ENCODE measurements around the gene DHRS4L2.
"Not testable (repeated sequence)": the region's sequence is repeated elsewhere in the genome, so short reads cannot be mapped to it uniquely, and the experiment has no call there.

Gene DHRS4L2

GRCh38 chr14:23988607-23989363 is at the start of gene DHRS4L2:
TSS of gene DHRS4L2 (plus strand) at chr14:23988929. CDS start at chr14:23988948, 19 bp downstream.
- peak; percentile 83 for DNase-seq (ENCODE audit: low read depth)
- H3K4me3 ChIP-seq (ENCODE audit: low read length), result peak within 1 kb of the TSS; percentile 46

GRCh38 chr14:23939607-23940326 is 49.0 kb upstream of the DHRS4L2 start:
- TF ChIP-seq, protein P1, sequence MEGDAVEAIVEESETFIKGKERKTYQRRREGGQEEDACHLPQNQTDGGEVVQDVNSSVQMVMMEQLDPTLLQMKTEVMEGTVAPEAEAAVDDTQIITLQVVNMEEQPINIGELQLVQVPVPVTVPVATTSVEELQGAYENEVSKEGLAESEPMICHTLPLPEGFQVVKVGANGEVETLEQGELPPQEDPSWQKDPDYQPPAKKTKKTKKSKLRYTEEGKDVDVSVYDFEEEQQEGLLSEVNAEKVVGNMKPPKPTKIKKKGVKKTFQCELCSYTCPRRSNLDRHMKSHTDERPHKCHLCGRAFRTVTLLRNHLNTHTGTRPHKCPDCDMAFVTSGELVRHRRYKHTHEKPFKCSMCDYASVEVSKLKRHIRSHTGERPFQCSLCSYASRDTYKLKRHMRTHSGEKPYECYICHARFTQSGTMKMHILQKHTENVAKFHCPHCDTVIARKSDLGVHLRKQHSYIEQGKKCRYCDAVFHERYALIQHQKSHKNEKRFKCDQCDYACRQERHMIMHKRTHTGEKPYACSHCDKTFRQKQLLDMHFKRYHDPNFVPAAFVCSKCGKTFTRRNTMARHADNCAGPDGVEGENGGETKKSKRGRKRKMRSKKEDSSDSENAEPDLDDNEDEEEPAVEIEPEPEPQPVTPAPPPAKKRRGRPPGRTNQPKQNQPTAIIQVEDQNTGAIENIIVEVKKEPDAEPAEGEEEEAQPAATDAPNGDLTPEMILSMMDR (IDR thresholded peaks at IDR 0.05; ENCODE audit: insufficient read depth, low read depth, low read length, missing control alignments), result no peak
- H3K4me3 ChIP-seq (ENCODE audit: low read length), result no peak overlapping the region
- DNase-seq (ENCODE audit: low read depth), result no peak

GRCh38 chr14:23941230-23941629 is 47.5 kb upstream of the DHRS4L2 start:
- no peak for DNase-seq (ENCODE audit: low read depth)
- no peak overlapping the region for H3K4me3 ChIP-seq (ENCODE audit: low read length)
- TF ChIP-seq, protein P1 (IDR thresholded peaks at IDR 0.05; ENCODE audit: insufficient read depth, low read depth, low read length, missing control alignments), result no peak

DNA sequence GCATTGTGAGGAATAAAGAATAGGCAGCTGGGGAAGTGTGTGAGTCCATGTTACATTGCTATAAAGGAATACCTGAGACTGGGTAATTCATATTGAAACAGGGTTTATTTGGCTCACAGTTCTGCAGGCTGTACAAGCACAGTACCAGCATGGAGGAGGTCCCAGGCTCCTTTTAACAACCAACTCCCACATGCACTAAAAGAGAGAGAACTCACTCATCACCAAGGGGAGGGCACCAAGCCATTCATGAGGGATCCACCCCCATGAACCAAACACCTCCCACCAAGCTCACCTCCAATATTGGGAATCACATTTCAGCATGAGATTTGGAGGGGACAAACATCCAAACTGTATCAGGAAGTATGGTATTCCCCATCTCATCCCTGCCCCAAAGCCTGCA is 47.1 kb upstream of the DHRS4L2 start:
- TF ChIP-seq, protein P1 (IDR thresholded peaks at IDR 0.05; ENCODE audit: insufficient read depth, low read depth, low read length, missing control alignments), result no peak
- H3K4me3 ChIP-seq (ENCODE audit: low read length), result no peak overlapping the region
- DNase-seq (ENCODE audit: low read depth), result no peak

DNA sequence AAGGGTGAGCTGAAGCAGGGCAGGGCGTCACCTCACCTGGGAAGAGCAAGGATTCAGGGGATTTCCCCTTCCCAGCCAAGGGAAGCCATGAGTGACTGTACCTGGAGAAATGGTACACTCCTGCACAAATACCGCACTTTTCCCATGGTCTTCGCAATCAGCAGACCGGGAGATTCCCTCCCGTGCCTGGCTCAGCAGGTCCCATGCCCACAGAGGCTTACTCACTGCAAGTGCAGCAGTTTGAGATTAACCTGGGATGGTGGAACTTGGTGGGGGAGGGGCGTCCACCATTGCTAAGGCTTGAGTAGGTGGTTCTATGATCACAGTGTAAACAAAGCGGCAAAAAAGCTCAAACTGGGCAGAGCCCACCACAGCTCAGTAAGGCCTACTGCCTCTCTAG is 46.1 kb upstream of the DHRS4L2 start:
- TF ChIP-seq, protein P1 (IDR thresholded peaks at IDR 0.05; ENCODE audit: insufficient read depth, low read depth, low read length, missing control alignments), result no peak
- peak; percentile 11 for DNase-seq (ENCODE audit: low read depth)
- no peak overlapping the region for H3K4me3 ChIP-seq (ENCODE audit: low read length)

GRCh38 chr14:23949069-23949468 is 39.7 kb upstream of the DHRS4L2 start:
- not testable (repeated sequence) for H3K4me3 ChIP-seq (ENCODE audit: low read length); DNase-seq (ENCODE audit: low read depth)

DNA sequence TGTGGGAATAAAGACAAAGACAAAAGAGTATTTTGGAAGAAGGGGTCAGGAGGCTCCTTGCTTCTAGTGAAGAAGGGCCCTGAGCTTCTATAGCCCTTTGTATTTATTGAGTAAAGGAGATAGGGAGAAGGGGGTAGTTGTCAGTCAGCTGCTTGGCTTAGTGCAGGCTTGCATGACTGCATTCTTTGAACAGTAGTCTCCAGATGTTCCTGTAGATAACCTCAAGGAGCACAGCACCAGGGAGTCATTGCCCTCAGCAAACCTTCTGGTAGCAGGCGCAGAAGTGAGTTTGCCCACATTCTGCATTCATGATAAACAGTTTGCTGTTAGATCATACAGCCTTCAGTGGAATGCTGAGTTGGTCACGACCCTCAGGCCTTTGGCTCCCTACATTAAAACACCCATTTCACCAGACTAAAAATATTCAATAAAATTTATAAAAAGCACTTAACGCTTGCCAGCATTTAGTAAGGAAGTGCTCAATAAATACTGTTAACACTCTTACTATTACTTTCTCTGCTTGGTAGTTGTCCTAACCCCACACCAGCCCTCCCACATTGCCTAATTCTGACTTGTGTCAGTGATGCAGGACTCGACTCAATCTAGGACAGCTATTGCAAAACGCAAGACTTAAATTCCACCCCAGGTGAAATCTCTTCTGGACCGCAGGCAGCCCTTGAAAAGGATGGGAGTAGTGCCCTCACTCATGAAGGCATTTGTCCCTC is 38.2 kb upstream of the DHRS4L2 start:
- peak; percentile 11 for DNase-seq (ENCODE audit: low read depth)
- TF ChIP-seq, protein P1 (IDR thresholded peaks at IDR 0.05; ENCODE audit: insufficient read depth, low read depth, low read length, missing control alignments), result no peak
- no peak overlapping the region for H3K4me3 ChIP-seq (ENCODE audit: low read length)

DNA sequence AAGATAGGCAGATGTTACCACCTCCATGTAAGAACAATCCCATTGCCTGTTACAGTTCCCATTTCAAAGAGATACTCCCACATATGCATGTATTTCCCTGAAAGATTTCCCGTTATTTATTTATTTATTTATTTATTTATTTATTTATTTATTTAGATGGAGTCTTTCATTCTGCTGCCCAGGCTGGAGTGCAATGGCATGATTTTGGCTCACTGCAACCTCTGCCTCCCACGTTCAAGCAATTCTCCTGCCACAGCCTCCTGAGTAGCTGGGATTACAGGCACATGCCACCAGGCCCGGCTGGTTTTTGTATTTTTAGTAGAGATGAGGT is 37.6 kb upstream of the DHRS4L2 start:
- not testable (repeated sequence) for H3K4me3 ChIP-seq (ENCODE audit: low read length); DNase-seq (ENCODE audit: low read depth)

All from epithelial cell of esophagus (primary cell).